Mesodermal cell (in vitro differentiated cells): ENCODE measurements around the gene SI. TPM values are rescaled to one million over a fixed set of nuclear protein-coding genes. Genes with fewer than 3 reads are reported as not detected.

ENCODE experiments used
- H3K27ac ChIP-seq: 2 replicates; pipeline ENCODE4 v1.7.0; 2013; ENCODE audit warnings: mild to moderate bottlenecking, low read depth, low read length, moderate library complexity; ENCODE audit not compliant: severe bottlenecking
- H3K36me3 ChIP-seq: 2 replicates; pipeline ENCODE4 v1.7.1; 2013; ENCODE audit warnings: mild to moderate bottlenecking, low read length, moderate library complexity; ENCODE audit not compliant: control insufficient read depth, insufficient read depth
- H3K4me1 ChIP-seq: one replicate; pipeline ENCODE4 v1.7.1; 2013; ENCODE audit warnings: mild to moderate bottlenecking, low read length; ENCODE audit not compliant: insufficient read depth, control insufficient read depth, poor library complexity, severe bottlenecking
- H3K4me3 ChIP-seq: 2 replicates; pipeline ENCODE4 v1.7.0; 2013; ENCODE audit warnings: low read length, control low read depth, mild to moderate bottlenecking; ENCODE audit not compliant: insufficient read depth, poor library complexity, severe bottlenecking; ENCODE audit errors: extremely low read depth
- H3K9me3 ChIP-seq: 2 replicates; pipeline ENCODE4 v1.7.1; 2013; ENCODE audit warnings: mild to moderate bottlenecking, low read length, moderate library complexity; ENCODE audit not compliant: control insufficient read depth
- WGBS, 2 experiments: methylation state at CpG; one replicate each; pipeline ENCODE4 v1.1.5; 2013; ENCODE audit warnings: missing lambda C conversion rate in 2 of 2; ENCODE audit not compliant: insufficient coverage in 2 of 2; 5-methylcytosine and 5-hydroxymethylcytosine counted together
- polyA plus RNA-seq, 2 experiments: library from polyadenylated mRNA; stranded (reverse); fragments of 50-300 nt; gene quantifications; one replicate each; pipeline ENCODE4 v1.2.3, GENCODE V29; 2013

Gene SI
- polyA plus RNA-seq (2013, experiment 1 of 2), result not detected
- polyA plus RNA-seq (2013, experiment 2 of 2), result not detected

- Histone ChIP-seq H3K9me3 (no peaks in the 10 kb centered on the region), H3K4me3 (no peak within 1 kb of the TSS), H3K4me1 (no peaks in the 10 kb centered on the region), H3K27ac (no peak within 1 kb of the TSS), H3K36me3 (no peaks in the 10 kb centered on the region)
Observed at GRCh38 chr3:165078293-165078692, at the start of gene SI. Gene SI, minus strand, starts transcription at chr3:165078496. Its CDS starts 2,484 bp downstream, at chr3:165076012.

GRCh38 chr3:165125836-165126235, 47.5 kb upstream of the SI start:
- Histone ChIP-seq H3K4me3 (no peak overlapping the region), H3K36me3 (no peaks in the 10 kb centered on the region), H3K4me1 (no peaks in the 10 kb centered on the region), H3K27ac (no peak overlapping the region), H3K9me3 (no peaks in the 10 kb centered on the region)

- H3K36me3 ChIP-seq, result no peaks in the 10 kb centered on the region
- no peak overlapping the region for H3K27ac ChIP-seq
- no peak overlapping the region for H3K4me3 ChIP-seq
- H3K9me3 ChIP-seq, result no peaks in the 10 kb centered on the region
- H3K4me1 ChIP-seq, result no peaks in the 10 kb centered on the region
- no CpG with 5 or more reads among the region's 1 CpG for WGBS, 2 experiments
Observed at GRCh38 chr3:165111401-165111800, 33.1 kb upstream of the SI start.

GRCh38 chr3:165103616-165104015, 25.3 kb upstream of the SI start:
- H3K27ac ChIP-seq, result no peak overlapping the region
- peaks cover 2% of the 10 kb centered on the region for H3K4me1 ChIP-seq
- H3K36me3 ChIP-seq, result no peaks in the 10 kb centered on the region
- H3K4me3 ChIP-seq, result no peak overlapping the region
- no CpG with 5 or more reads among the region's 1 CpG for WGBS, 2 experiments
- no peaks in the 10 kb centered on the region for H3K9me3 ChIP-seq

- Histone ChIP-seq H3K4me1 (no peaks in the 10 kb centered on the region), H3K4me3 (no peak overlapping the region), H3K27ac (no peak overlapping the region), H3K36me3 (no peaks in the 10 kb centered on the region), H3K9me3 (no peaks in the 10 kb centered on the region)
Observed at GRCh38 chr3:165082650-165083049, 4.4 kb upstream of the SI start.

GRCh38 chr3:165081183-165081582, 2.9 kb upstream of the SI start:
- no peak overlapping the region for H3K4me3 ChIP-seq
- H3K4me1 ChIP-seq, result no peaks in the 10 kb centered on the region
- no peaks in the 10 kb centered on the region for H3K36me3 ChIP-seq
- WGBS, 2 experiments, result no CpG with 5 or more reads among the region's 1 CpG
- H3K9me3 ChIP-seq, result no peaks in the 10 kb centered on the region
- no peak overlapping the region for H3K27ac ChIP-seq

GRCh38 chr3:165075695-165076094, 2.6 kb downstream of the SI start:
- no CpG with 5 or more reads among the region's 1 CpG for WGBS, 2 experiments
- no peaks in the 10 kb centered on the region for H3K4me1 ChIP-seq

GRCh38 chr3:165070682-165071081, 7.6 kb downstream of the SI start:
- Histone ChIP-seq H3K27ac (no peak overlapping the region), H3K4me3 (no peak overlapping the region), H3K4me1 (no peaks in the 10 kb centered on the region), H3K36me3 (no peaks in the 10 kb centered on the region), H3K9me3 (no peaks in the 10 kb centered on the region)
- 43 to 66% methylated on average over 3 to 4 of the region's 6 CpGs for WGBS, 2 experiments

More at GRCh38 chr3:165075695-165076094, 2.6 kb downstream of the SI start:
- Histone ChIP-seq H3K9me3 (no peaks in the 10 kb centered on the region), H3K36me3 (no peaks in the 10 kb centered on the region), H3K4me3 (no peak overlapping the region), H3K27ac (no peak overlapping the region)

GRCh38 chr3:165056510-165056909, 21.8 kb downstream of the SI start:
- Histone ChIP-seq H3K27ac (no peak overlapping the region), H3K4me3 (no peak overlapping the region), H3K9me3 (no peaks in the 10 kb centered on the region), H3K4me1 (no peaks in the 10 kb centered on the region), H3K36me3 (no peaks in the 10 kb centered on the region)
- 100% methylated on average over 2 of the region's 2 CpGs; no CpG with 5 or more reads in 1 of the 2 experiments for WGBS, 2 experiments

- H3K9me3 ChIP-seq, result no peaks in the 10 kb centered on the region
- H3K36me3 ChIP-seq, result no peaks in the 10 kb centered on the region
- WGBS, 2 experiments, result 100% methylated on average over 1 of the region's 1 CpG; no CpG with 5 or more reads in 1 of the 2 experiments
- H3K4me3 ChIP-seq, result no peak overlapping the region
- H3K27ac ChIP-seq, result no peak overlapping the region
- no peaks in the 10 kb centered on the region for H3K4me1 ChIP-seq
Observed at GRCh38 chr3:165040186-165040585, 38.1 kb downstream of the SI start.

- no peaks in the 10 kb centered on the region for H3K9me3 ChIP-seq
- WGBS, 2 experiments, result 100% methylated on average over 1 of the region's 3 CpGs; no CpG with 5 or more reads in 1 of the 2 experiments
- H3K27ac ChIP-seq, result no peak overlapping the region
- H3K4me1 ChIP-seq, result no peaks in the 10 kb centered on the region
- H3K36me3 ChIP-seq, result no peaks in the 10 kb centered on the region
- no peak overlapping the region for H3K4me3 ChIP-seq
Observed at GRCh38 chr3:165011557-165011956, 66.7 kb downstream of the SI start.
